Sigmoid colon (tissue), 7 donors: ENCODE measurements around the gene THBS4. TPM values are rescaled to one million over a fixed set of nuclear protein-coding genes. Genes with fewer than 3 reads are reported as not detected.

Experiments
- DNase-seq: peaks from one replicate; pipeline ENCODE4 v3.0.0-alpha.2; 2019
- H3K27ac ChIP-seq, 4 donors: fragments of 200-600 bp; sonication (generic); one replicate each; pipeline ENCODE4 v1.5.1; 2016 to 2019; ENCODE audit warnings: mild to moderate bottlenecking in 1 of 4
- H3K27me3 ChIP-seq, 3 donors: fragments of 200-600 bp; sonication (generic); one replicate each; pipeline ENCODE4 v1.5.1; 2019; ENCODE audit warnings: mild to moderate bottlenecking in 1 of 3
- H3K36me3 ChIP-seq, 4 donors: fragments of 200-600 bp; sonication (generic); one replicate each; pipeline ENCODE4 v1.5.1; 2016 to 2019
- H3K4me1 ChIP-seq, 4 donors: fragments of 200-600 bp; sonication (generic); one replicate each; pipeline ENCODE4 v1.5.1; 2017 to 2019
- H3K4me3 ChIP-seq, 4 donors: fragments of 200-600 bp; sonication (generic); one replicate each; pipeline ENCODE4 v1.5.1; 2017 to 2019; ENCODE audit warnings: mild to moderate bottlenecking in 2 of 4, moderate library complexity in 1 of 4
- H3K9me3 ChIP-seq, 4 donors: fragments of 200-600 bp in 3 of 4; sonication (generic) in 3 of 4; one replicate each; pipeline versions ENCODE4 v1.5.1 to v1.6.1; 2013 to 2019
- CTCF ChIP-seq, 4 experiments: fragments of 450-650 bp in 3 of 4; fragments of 200-600 bp in 1 of 4; IDR thresholded peaks; one replicate each; pipeline ENCODE4 v1.5.1; 2016 to 2019; ENCODE audit warnings: antibody characterized with exemption in 4 of 4, mild to moderate bottlenecking in 3 of 4, moderate library complexity in 2 of 4
- EP300 ChIP-seq, 4 donors: sonication (generic); formaldehyde crosslinking; IDR thresholded peaks; one replicate each; pipeline ENCODE4 v1.6.1; 2017; ENCODE audit warnings: antibody characterized with exemption in 4 of 4
- POLR2A ChIP-seq, 2 donors: fragments of 450-650 bp; IDR thresholded peaks; one replicate each; pipeline ENCODE4 v1.6.1; 2016; ENCODE audit warnings: antibody characterized with exemption in 2 of 2, mild to moderate bottlenecking in 2 of 2, moderate library complexity in 2 of 2
- POLR2AphosphoS5 ChIP-seq, 4 donors: sonication (generic); formaldehyde crosslinking; IDR thresholded peaks; one replicate each; pipeline ENCODE4 v1.6.1; 2017; ENCODE audit warnings: antibody characterized with exemption in 4 of 4
- WGBS, 2 donors: extraction: QIAGEN DNeasy Blood & Tissue Kit; methylation state at CpG; one replicate each; pipeline ENCODE4 v1.1.7; 2013; 5-methylcytosine and 5-hydroxymethylcytosine counted together
- intact Hi-C: fragments of 100-400 bp; cut with DNase I; formaldehyde crosslinking; loops from one replicate; pipeline ENCODE4 v1.15.1; 2023
- polyA plus RNA-seq, 3 donors: library from polyadenylated mRNA; stranded (reverse); fragments of 200-250 nt; gene quantifications; one replicate each; pipeline ENCODE4 v1.2.3, GENCODE V29; 2013
- total RNA-seq, 4 donors: library from RNA; depleted of rRNA; stranded (reverse); fragments of >200 nt; gene quantifications; one replicate each; pipeline ENCODE4 v1.1.0, GENCODE V29; 2016
- donor health status: healthy with polysubstance abuse.
- donor health status: Bipolar disorder and iron deficiency.
- donor health status: healthy.

The THBS4 gene
- total and polyA plus RNA-seq, 7 donors, result 3.8 to 585 (median 62.1) TPM; not detected in 1

GRCh38 chr5:80116000-80116399 lies 80.9 kb downstream of the THBS4 start:
- WGBS, 2 donors, result 87 to 91% methylated on average over 4 of the region's 4 CpGs
- DNase-seq, result no peak
- Histone ChIP-seq H3K36me3 (no peaks in the 10 kb centered on the region), H3K27ac (no peak overlapping the region), H3K4me1 (peaks cover 0 to 6% (median 2%) of the 10 kb centered on the region in 4 donors), H3K27me3 (no peaks in the 10 kb centered on the region), H3K9me3 (no peaks in the 10 kb centered on the region), H3K4me3 (no peak overlapping the region)
- intact Hi-C loops, result no loop called here
- TF ChIP-seq POLR2A (IDR thresholded peaks at IDR 0.05) (no peak), EP300 (IDR thresholded peaks at IDR 0.05) (no peak), POLR2AphosphoS5 (IDR thresholded peaks at IDR 0.05) (no peak), CTCF (IDR thresholded peaks at IDR 0.05) (no peak)

- no peak for TF ChIP-seq EP300 (IDR thresholded peaks at IDR 0.05)
- WGBS, 2 donors, result 82 to 87% methylated on average over 4 of the region's 4 CpGs
- no peak for DNase-seq
- H3K9me3 ChIP-seq, result no peaks in the 10 kb centered on the region
- no peak overlapping the region for H3K27ac ChIP-seq
- H3K36me3 ChIP-seq, result no peaks in the 10 kb centered on the region
- intact Hi-C loops, result no loop called here
- no peak overlapping the region for H3K4me3 ChIP-seq
- H3K4me1 ChIP-seq, result peaks cover 0 to under 1% (median 0%) of the 10 kb centered on the region in 4 donors
- no peaks in the 10 kb centered on the region for H3K27me3 ChIP-seq
Observed at GRCh38 chr5:80116465-80116864, 81.3 kb downstream of the THBS4 start.

- intact Hi-C loops, result no loop called here
- H3K4me1 ChIP-seq, result no peaks in the 10 kb centered on the region
- no peak for TF ChIP-seq EP300 (IDR thresholded peaks at IDR 0.05)
- TF ChIP-seq CTCF (IDR thresholded peaks at IDR 0.05), result no peak
- no peak for TF ChIP-seq POLR2AphosphoS5 (IDR thresholded peaks at IDR 0.05)
Observed at GRCh38 chr5:80117446-80117845, 82.3 kb downstream of the THBS4 start.

GRCh38 chr5:80119372-80119771 lies 84.2 kb downstream of the THBS4 start:
- no peak overlapping the region for H3K4me3 ChIP-seq
- intact Hi-C loops, result no loop called here
- DNase-seq, result no peak
- H3K27ac ChIP-seq, result no peak overlapping the region
- 90 to 100% methylated on average over 2 of the region's 2 CpGs for WGBS, 2 donors
- no peaks in the 10 kb centered on the region for H3K27me3 ChIP-seq
- H3K9me3 ChIP-seq, result no peaks in the 10 kb centered on the region
- TF ChIP-seq POLR2A (IDR thresholded peaks at IDR 0.05), result no peak
- TF ChIP-seq POLR2AphosphoS5 (IDR thresholded peaks at IDR 0.05), result no peak
- no peak for TF ChIP-seq EP300 (IDR thresholded peaks at IDR 0.05)
- TF ChIP-seq CTCF (IDR thresholded peaks at IDR 0.05), result no peak
- H3K4me1 ChIP-seq, result no peaks in the 10 kb centered on the region
- H3K36me3 ChIP-seq, result no peaks in the 10 kb centered on the region

More at GRCh38 chr5:80117446-80117845, 82.3 kb downstream of the THBS4 start:
- Histone ChIP-seq H3K27ac (no peak overlapping the region), H3K36me3 (no peaks in the 10 kb centered on the region), H3K9me3 (no peaks in the 10 kb centered on the region), H3K27me3 (no peaks in the 10 kb centered on the region), H3K4me3 (no peak overlapping the region)
- DNase-seq, result no peak

- intact Hi-C loops, result no loop called here
- DNase-seq, result no peak
- TF ChIP-seq POLR2AphosphoS5 (IDR thresholded peaks at IDR 0.05) (peak in 1 of 4 donors; percentile 32), EP300 (IDR thresholded peaks at IDR 0.05) (no peak)
- 72 to 83% methylated on average over 2 of the region's 2 CpGs for WGBS, 2 donors
- H3K9me3 ChIP-seq, result no peaks in the 10 kb centered on the region
- H3K27ac ChIP-seq, result no peak overlapping the region
- H3K4me1 ChIP-seq, result no peaks in the 10 kb centered on the region
- no peaks in the 10 kb centered on the region for H3K36me3 ChIP-seq
- no peaks in the 10 kb centered on the region for H3K27me3 ChIP-seq
- no peak overlapping the region for H3K4me3 ChIP-seq
Observed at GRCh38 chr5:80122579-80122978, 87.4 kb downstream of the THBS4 start.

- intact Hi-C loops, result no loop called here
Observed at GRCh38 chr5:80124121-80124918, 89.2 kb downstream of the THBS4 start.

More at GRCh38 chr5:80124121-80124918, 89.2 kb downstream of the THBS4 start:
- H3K4me3 ChIP-seq, result no peak overlapping the region
- 87 to 93% methylated on average over 9 of the region's 9 CpGs for WGBS, 2 donors
- no peaks in the 10 kb centered on the region for H3K36me3 ChIP-seq
- no peak overlapping the region for H3K27ac ChIP-seq
- TF ChIP-seq CTCF (IDR thresholded peaks at IDR 0.05) (no peak), POLR2A (IDR thresholded peaks at IDR 0.05) (no peak), POLR2AphosphoS5 (IDR thresholded peaks at IDR 0.05) (no peak), EP300 (IDR thresholded peaks at IDR 0.05) (no peak)
- no peaks in the 10 kb centered on the region for H3K4me1 ChIP-seq
- H3K9me3 ChIP-seq, result no peaks in the 10 kb centered on the region
- H3K27me3 ChIP-seq, result no peaks in the 10 kb centered on the region
- DNase-seq, result no peak
